HG03558 (cell line): Measurements from ENCODE around the gene MYH6.
"Not testable (repeated sequence)": the region's sequence is repeated elsewhere in the genome, so short reads cannot be mapped to it uniquely, and the experiment has no call there.

Experiments
- ATAC-seq: cut with Tn5 transposase; IDR thresholded peaks from one replicate; pipeline ENCODE4 v1.9.1; 2021; ENCODE audit warnings: moderate number of reproducible peaks; ENCODE audit not compliant: unreplicated experiment; ENCODE audit errors: extremely low read depth

Gene MYH6

GRCh38 chr14:23436327-23437132 is 28.5 kb upstream of the MYH6 start:
- no peak for ATAC-seq

- no peak for ATAC-seq
Observed at GRCh38 chr14:23435543-23436326, 27.7 kb upstream of the MYH6 start, which contains the start of gene MYH7. MYH7 (minus strand) TSS chr14:23435660; CDS start chr14:23433732, 1,928 bp downstream.

- ATAC-seq = no peak
Observed at GRCh38 chr14:23434488-23435222, 26.6 kb upstream of the MYH6 start.

GRCh38 chr14:23433457-23433856 is 25.4 kb upstream of the MYH6 start:
- ATAC-seq = no peak

GRCh38 chr14:23432946-23433345 is 24.9 kb upstream of the MYH6 start:
- no peak for ATAC-seq

- no peak for ATAC-seq
Observed at GRCh38 chr14:23432102-23432925, 24.2 kb upstream of the MYH6 start.

GRCh38 chr14:23431486-23431885 is 23.4 kb upstream of the MYH6 start:
- no peak for ATAC-seq

- ATAC-seq = no peak
Observed at GRCh38 chr14:23430723-23431085, 22.6 kb upstream of the MYH6 start.

GRCh38 chr14:23430016-23430722 is 22.1 kb upstream of the MYH6 start:
- ATAC-seq = no peak

- no peak for ATAC-seq
Observed at GRCh38 chr14:23428686-23429495, 20.8 kb upstream of the MYH6 start.

GRCh38 chr14:23425798-23426197 is 17.7 kb upstream of the MYH6 start:
- not testable (repeated sequence) for ATAC-seq

GRCh38 chr14:23425169-23425568 is 17.1 kb upstream of the MYH6 start:
- no peak for ATAC-seq

- no peak for ATAC-seq
Observed at GRCh38 chr14:23423657-23424056, 15.6 kb upstream of the MYH6 start.

- no peak for ATAC-seq
Observed at GRCh38 chr14:23421594-23421993, 13.5 kb upstream of the MYH6 start.

- ATAC-seq = not testable (repeated sequence)
Observed at GRCh38 chr14:23419646-23420045, 11.6 kb upstream of the MYH6 start.

GRCh38 chr14:23418021-23418420 is 9.9 kb upstream of the MYH6 start:
- ATAC-seq = no peak

- not testable (repeated sequence) for ATAC-seq
Observed at GRCh38 chr14:23417269-23417668, 9.2 kb upstream of the MYH6 start.

- no peak for ATAC-seq
Observed at GRCh38 chr14:23416801-23417200, 8.7 kb upstream of the MYH6 start.
